HG02943 (cell line): ENCODE data around the gene RHBDF1.

Experiments used
- ATAC-seq: cut with Tn5 transposase; IDR thresholded peaks from one replicate; pipeline ENCODE4 v1.9.1; 2021; ENCODE audit warnings: mild to moderate bottlenecking, low read depth, moderate library complexity; ENCODE audit not compliant: unreplicated experiment

Gene RHBDF1

GRCh38 chr16:92431-93339 is 20.3 kb upstream of the RHBDF1 start:
- no peak for ATAC-seq

GRCh38 chr16:91484-91883 is 19.1 kb upstream of the RHBDF1 start:
- no peak for ATAC-seq

- ATAC-seq: no peak
Measured at GRCh38 chr16:89391-90302, 17.2 kb upstream of the RHBDF1 start.

GRCh38 chr16:88613-89012 is 16.2 kb upstream of the RHBDF1 start:
- no peak for ATAC-seq

- no peak for ATAC-seq
Measured at GRCh38 chr16:86483-86952, 14.1 kb upstream of the RHBDF1 start.

GRCh38 chr16:85865-86264 is 13.4 kb upstream of the RHBDF1 start:
- ATAC-seq: no peak

GRCh38 chr16:85407-85782 is 13.0 kb upstream of the RHBDF1 start:
- ATAC-seq: no peak

GRCh38 chr16:84718-85406 is 12.4 kb upstream of the RHBDF1 start:
- no peak for ATAC-seq

GRCh38 chr16:83781-84615 is 11.6 kb upstream of the RHBDF1 start:
- no peak for ATAC-seq

- ATAC-seq: no peak
Measured at GRCh38 chr16:83060-83603, 10.7 kb upstream of the RHBDF1 start.

- no peak for ATAC-seq
Measured at GRCh38 chr16:79151-80054, 7.0 kb upstream of the RHBDF1 start.

GRCh38 chr16:78444-79150 is 6.2 kb upstream of the RHBDF1 start:
- ATAC-seq: no peak

GRCh38 chr16:77807-78443 is 5.5 kb upstream of the RHBDF1 start, which contains the start of gene MPG:
MPG (plus strand) TSS chr16:78225; CDS start chr16:78310, 85 bp downstream.
- ATAC-seq: peak; percentile 65

- ATAC-seq: no peak
Measured at GRCh38 chr16:77273-77806, 4.9 kb upstream of the RHBDF1 start.

GRCh38 chr16:76535-77272 is 4.3 kb upstream of the RHBDF1 start:
- ATAC-seq: no peak
